ENCODE measurements around the gene CRLF2. TPM values are rescaled to one million over a fixed set of nuclear protein-coding genes. Genes with fewer than 3 reads are reported as not detected.
A peak's percentile ranks its signal among the peaks of the same experiment; 100 is the strongest.
"Not testable (repeated sequence)": the region's sequence is repeated elsewhere in the genome, so short reads cannot be mapped to it uniquely, and the experiment has no call there.

The CRLF2 gene
- total RNA-seq, 1 donor from 2014 or later = 1.3 TPM

- Histone ChIP-seq H3K36me3 (no peaks in the 10 kb centered on the region), H3K9me3 (no peaks in the 10 kb centered on the region), H3K4me3 (no peak overlapping the region), H3K4me1 (peaks cover 19% of the 10 kb centered on the region), H3K27ac (no peak overlapping the region), H3K27me3 (ENCODE audit: low read depth) (no peaks in the 10 kb centered on the region)
- peak; percentile 85 for TF ChIP-seq CTCF (IDR thresholded peaks at IDR 0.05)
- DNase-seq = peak; percentile 83
- intact Hi-C loops (cut with DNase I) = no loop called here
- ATAC-seq = peak; percentile 63 to 83
Observed at GRCh38 chrX:1246816-1247215, 34.4 kb upstream of the CRLF2 start.

GRCh38 chrX:1244164-1245076, 32.0 kb upstream of the CRLF2 start:
- no peak for DNase-seq
- Histone ChIP-seq H3K9me3 (no peaks in the 10 kb centered on the region), H3K27ac (no peak overlapping the region), H3K4me3 (no peak overlapping the region), H3K36me3 (no peaks in the 10 kb centered on the region), H3K4me1 (peaks cover 11% of the 10 kb centered on the region), H3K27me3 (ENCODE audit: low read depth) (no peaks in the 10 kb centered on the region)
- TF ChIP-seq CTCF (IDR thresholded peaks at IDR 0.05) = no peak
- ATAC-seq = no peak
- intact Hi-C loops (cut with DNase I) = no loop called here

- Histone ChIP-seq H3K36me3 (no peaks in the 10 kb centered on the region), H3K27me3 (ENCODE audit: low read depth) (no peaks in the 10 kb centered on the region), H3K27ac (no peak overlapping the region), H3K4me3 (no peak overlapping the region), H3K4me1 (no peaks in the 10 kb centered on the region), H3K9me3 (no peaks in the 10 kb centered on the region)
- ATAC-seq = no peak
- DNase-seq = no peak
- intact Hi-C loops (cut with DNase I) = no loop called here
- TF ChIP-seq CTCF (IDR thresholded peaks at IDR 0.05) = no peak
Observed at GRCh38 chrX:1242891-1243402, 30.5 kb upstream of the CRLF2 start.

- DNase-seq; H3K9me3 ChIP-seq; H3K36me3 ChIP-seq; H3K27ac ChIP-seq; H3K4me1 ChIP-seq; ATAC-seq; H3K27me3 ChIP-seq (ENCODE audit: low read depth); intact Hi-C loops (cut with DNase I); H3K4me3 ChIP-seq: not testable (repeated sequence)
Observed at GRCh38 chrX:1240551-1240950, 28.1 kb upstream of the CRLF2 start.

GRCh38 chrX:1239681-1240142, 27.3 kb upstream of the CRLF2 start:
- peak; percentile 89 to 97 for ATAC-seq

More at GRCh38 chrX:1239681-1240142, 27.3 kb upstream of the CRLF2 start:
- H3K4me1 ChIP-seq = no peaks in the 10 kb centered on the region
- TF ChIP-seq CTCF (IDR thresholded peaks at IDR 0.05) = no peak
- intact Hi-C loops (cut with DNase I) = no loop called here
- no peaks in the 10 kb centered on the region for H3K27me3 ChIP-seq (ENCODE audit: low read depth)
- no peaks in the 10 kb centered on the region for H3K36me3 ChIP-seq
- no peaks in the 10 kb centered on the region for H3K9me3 ChIP-seq
- H3K4me3 ChIP-seq = no peak overlapping the region
- DNase-seq = peak; percentile 90
- H3K27ac ChIP-seq = no peak overlapping the region

Data from lower lobe of right lung (tissue), 2 donors.